HCT116 (cell line): Measurements from ENCODE around the gene ZNF322. TPM values are rescaled to one million over a fixed set of nuclear protein-coding genes. Genes with fewer than 3 reads are reported as not detected.

Experiments
- ATAC-seq: fragments of 200-7000 bp; cut with Tn5 transposase; 2 replicates; pipeline ENCODE4 v1.9.1; 2020; ENCODE audit warnings: mild to moderate bottlenecking, moderate library complexity
- BruUV-seq: library from RNA; stranded (reverse); fragments of 400-500 nt; replicated peaks from 2 replicates; lab custom pipeline; 2021; lab: Mats Ljungman, UMichigan
- CTCF ChIA-PET: fragments of 300-600 bp; sonication (Branson Sonifier 250); formaldehyde crosslinking; loops from one replicate; lab custom pipeline; 2021; ENCODE audit warnings: antibody characterized with exemption; lab: Charles Lee
- POLR2A ChIA-PET: fragments of 300-600, 350-600 bp; sonication (Branson Sonifier 250); formaldehyde crosslinking; loops from one replicate; lab custom pipeline; 2021; ENCODE audit warnings: antibody characterized with exemption; lab: Charles Lee
- RAD21 ChIA-PET, 2 experiments: fragments of 300-600 bp; sonication (Branson Sonifier 250); formaldehyde crosslinking; loops; one replicate each; lab custom pipeline; 2023; ENCODE audit warnings: low total read pairs in 2 of 2; ENCODE audit not compliant: uncharacterized antibody in 2 of 2, unreplicated experiment in 2 of 2, low non-redundant PET in 1 of 2; lab: Charles Lee
- DNase-seq: peaks from one replicate; pipeline ENCODE4 v3.0.0-alpha.2; 2010; ENCODE audit warnings: low read depth, low spot score
- H2AFZ ChIP-seq: fragments of 200-600 bp; shearing (Covaris generic), sonication (generic); 2 replicates; pipeline ENCODE4 v1.6.1; 2017; ENCODE audit warnings: low read depth, mixed run types, mixed read lengths, antibody characterized with exemption, low read length; ENCODE audit not compliant: poor library complexity, severe bottlenecking
- H3K27ac ChIP-seq: 2 replicates; pipeline ENCODE4 v1.5.1; 2012; ENCODE audit warnings: low read depth, low read length
- H3K27me3 ChIP-seq: fragments of 200-600 bp; sonication (generic); 2 replicates; pipeline ENCODE4 v1.6.1; 2016; ENCODE audit warnings: mixed run types, low read length, mixed read lengths; ENCODE audit not compliant: insufficient read depth
- H3K36me3 ChIP-seq, 2 experiments: fragments of 200-500 bp in 1 of 2; fragments of 200-600 bp in 1 of 2; sonication (Bioruptor generic) in 1 of 2; sonication (generic) in 1 of 2; 2 replicates each; pipeline versions ENCODE4 v1.5.1 to v1.6.1; 2014 to 2016; ENCODE audit warnings: low read length in 2 of 2, inconsistent platforms in 1 of 2, mixed read lengths in 1 of 2, mixed run types in 1 of 2; ENCODE audit not compliant: insufficient read depth in 2 of 2, control insufficient read depth in 1 of 2
- H3K4me1 ChIP-seq, 2 experiments: fragments of 200-600 bp in 1 of 2; sonication (generic) in 1 of 2; 2 replicates each; pipeline versions ENCODE4 v1.5.1 to v1.6.1; 2012 to 2017; ENCODE audit warnings: low read length in 2 of 2, inconsistent platforms in 1 of 2, mild to moderate bottlenecking in 1 of 2, mixed read lengths in 1 of 2, mixed run types in 1 of 2, moderate library complexity in 1 of 2; ENCODE audit not compliant: insufficient read depth in 2 of 2, control insufficient read depth in 1 of 2
- H3K4me2 ChIP-seq: fragments of 200-600 bp; sonication (generic); 2 replicates; pipeline ENCODE4 v1.6.1; 2017; ENCODE audit warnings: mixed run types, low read length, mixed read lengths
- H3K4me3 ChIP-seq, 2 experiments: fragments of 200-600 bp in 1 of 2; sonication (generic) in 1 of 2; replicated peaks in 1 of 2; 2 replicates each; pipeline ENCODE4 v1.5.1; 2011 to 2016; ENCODE audit warnings: low read length in 2 of 2, control low read depth in 1 of 2, low read depth in 1 of 2, mild to moderate bottlenecking in 1 of 2, mixed read lengths in 1 of 2, mixed run types in 1 of 2
- H3K79me2 ChIP-seq: fragments of 200-600 bp; sonication (generic); 2 replicates; pipeline ENCODE4 v1.6.1; 2017; ENCODE audit warnings: mild to moderate bottlenecking, mixed run types, low read length, moderate library complexity, mixed read lengths; ENCODE audit not compliant: insufficient read depth
- H3K9ac ChIP-seq: fragments of 200-600 bp; sonication (generic); 2 replicates; pipeline ENCODE4 v1.6.1; 2016; ENCODE audit warnings: low read length, mixed read lengths
- H3K9me2 ChIP-seq: fragments of 200-600 bp; sonication (generic), shearing (Covaris generic); 2 replicates; pipeline ENCODE4 v1.6.1; 2017; ENCODE audit warnings: mixed run types, mild to moderate bottlenecking, moderate library complexity; ENCODE audit not compliant: insufficient read depth
- H3K9me3 ChIP-seq, 2 experiments: fragments of 200-500 bp in 1 of 2; fragments of 200-600 bp in 1 of 2; sonication (Bioruptor generic) in 1 of 2; sonication (generic) in 1 of 2; 2 replicates each; pipeline ENCODE4 v1.6.1; 2014 to 2017; ENCODE audit warnings: low read length in 2 of 2, mixed read lengths in 2 of 2, inconsistent platforms in 1 of 2, low read depth in 1 of 2, mild to moderate bottlenecking in 1 of 2, mixed run types in 1 of 2, moderate library complexity in 1 of 2; ENCODE audit not compliant: control insufficient read depth in 1 of 2, insufficient read depth in 1 of 2
- H4K20me1 ChIP-seq: fragments of 200-600 bp; sonication (generic), shearing (Covaris generic); 2 replicates; pipeline ENCODE4 v1.6.1; 2017; ENCODE audit warnings: mixed run types, mild to moderate bottlenecking, moderate library complexity; ENCODE audit not compliant: insufficient read depth
- CBX3 ChIP-seq: IDR thresholded peaks from 2 replicates; pipeline ENCODE4 v1.6.1; 2012; ENCODE audit warnings: low read depth
- CEBPB ChIP-seq: IDR thresholded peaks from 2 replicates; pipeline ENCODE4 v1.6.1; 2012; ENCODE audit warnings: low read depth
- EGR1 ChIP-seq: IDR thresholded peaks from 2 replicates; pipeline ENCODE4 v1.6.1; 2012; ENCODE audit warnings: low read depth
- ELF1 ChIP-seq: IDR thresholded peaks from 2 replicates; pipeline ENCODE4 v1.6.1; 2012; ENCODE audit warnings: low read depth, borderline replicate concordance
- EZH2phosphoT487 ChIP-seq: fragments of 200-600 bp; IDR thresholded peaks from 2 replicates; pipeline ENCODE4 v1.6.1; 2018; ENCODE audit warnings: antibody characterized with exemption, borderline replicate concordance
- FOSL1 ChIP-seq: IDR thresholded peaks from 2 replicates; pipeline ENCODE4 v1.6.1; 2012; ENCODE audit warnings: low read depth
- JUND ChIP-seq: IDR thresholded peaks from 2 replicates; pipeline ENCODE4 v1.6.1; 2012
- POLR2AphosphoS5 ChIP-seq: IDR thresholded peaks from 2 replicates; pipeline ENCODE4 v1.6.1; 2011; ENCODE audit warnings: mild to moderate bottlenecking, low read depth, low read length, moderate library complexity
- RAD21 ChIP-seq: IDR thresholded peaks from 2 replicates; pipeline ENCODE4 v1.6.1; 2012; ENCODE audit warnings: low read depth, mild to moderate bottlenecking
- SIN3A ChIP-seq: IDR thresholded peaks from 2 replicates; pipeline ENCODE4 v1.6.1; 2012; ENCODE audit warnings: low read depth
- SP1 ChIP-seq: IDR thresholded peaks from 2 replicates; pipeline ENCODE4 v1.6.1; 2012; ENCODE audit warnings: low read depth
- SRF ChIP-seq: IDR thresholded peaks from 2 replicates; pipeline ENCODE4 v1.6.1; 2012; ENCODE audit warnings: low read depth
- TCF7L2 ChIP-seq: IDR thresholded peaks from 2 replicates; pipeline ENCODE4 v1.7.0; 2011; ENCODE audit warnings: borderline replicate concordance, inconsistent platforms; ENCODE audit not compliant: insufficient read depth, insufficient read length; ENCODE audit errors: extremely low read depth
- YY1 ChIP-seq: IDR thresholded peaks from 2 replicates; pipeline ENCODE4 v1.6.1; 2011; ENCODE audit warnings: low read length, low read depth, moderate library complexity, mild to moderate bottlenecking; ENCODE audit not compliant: insufficient replicate concordance; ENCODE audit errors: extremely low read depth
- ZNF274 ChIP-seq: fragments of 200-500 bp; sonication (Bioruptor generic); IDR thresholded peaks from 2 replicates; pipeline ENCODE4 v1.6.1; 2014; ENCODE audit warnings: mild to moderate bottlenecking, low read depth, low read length, inconsistent platforms
- intact Hi-C: fragments of 100-400 bp; cut with micrococcal nuclease; formaldehyde crosslinking; loops from 2 replicates; pipeline ENCODE4 v1.10.0; 2022
- total RNA-seq: library from RNA; stranded (reverse); gene quantifications from one replicate; pipeline ENCODE4 v1.2.1, GENCODE V29; 2021; ENCODE audit not compliant: unreplicated experiment
- TF ChIP-seq, protein P1 (sequence below): IDR thresholded peaks from 2 replicates; pipeline ENCODE4 v1.6.1; 2012; ENCODE audit warnings: low read depth
- TF ChIP-seq, protein P2 (sequence below): IDR thresholded peaks from 2 replicates; pipeline ENCODE4 v1.6.1; 2011; ENCODE audit warnings: mild to moderate bottlenecking, low read length, moderate library complexity; ENCODE audit not compliant: insufficient replicate concordance; ENCODE audit errors: extremely low read depth
- TF ChIP-seq, protein P3 (sequence below), 3 experiments: fragments of 200-600 bp in 1 of 3; sonication (generic) in 1 of 3; IDR thresholded peaks in 2 of 3; conservative IDR thresholded peaks in 1 of 3; 2 replicates each; pipeline ENCODE4 v1.5.1; 2012 to 2017; ENCODE audit warnings: low read depth in 2 of 3, low read length in 2 of 3, antibody characterized with exemption in 1 of 3, borderline replicate concordance in 1 of 3, control low read depth in 1 of 3, mild to moderate bottlenecking in 1 of 3, mixed read lengths in 1 of 3, mixed run types in 1 of 3, moderate library complexity in 1 of 3; ENCODE audit not compliant: insufficient read depth in 1 of 3

Gene ZNF322
- total RNA-seq, 1 experiment from 2014 or later = 22.9 TPM

DNA sequence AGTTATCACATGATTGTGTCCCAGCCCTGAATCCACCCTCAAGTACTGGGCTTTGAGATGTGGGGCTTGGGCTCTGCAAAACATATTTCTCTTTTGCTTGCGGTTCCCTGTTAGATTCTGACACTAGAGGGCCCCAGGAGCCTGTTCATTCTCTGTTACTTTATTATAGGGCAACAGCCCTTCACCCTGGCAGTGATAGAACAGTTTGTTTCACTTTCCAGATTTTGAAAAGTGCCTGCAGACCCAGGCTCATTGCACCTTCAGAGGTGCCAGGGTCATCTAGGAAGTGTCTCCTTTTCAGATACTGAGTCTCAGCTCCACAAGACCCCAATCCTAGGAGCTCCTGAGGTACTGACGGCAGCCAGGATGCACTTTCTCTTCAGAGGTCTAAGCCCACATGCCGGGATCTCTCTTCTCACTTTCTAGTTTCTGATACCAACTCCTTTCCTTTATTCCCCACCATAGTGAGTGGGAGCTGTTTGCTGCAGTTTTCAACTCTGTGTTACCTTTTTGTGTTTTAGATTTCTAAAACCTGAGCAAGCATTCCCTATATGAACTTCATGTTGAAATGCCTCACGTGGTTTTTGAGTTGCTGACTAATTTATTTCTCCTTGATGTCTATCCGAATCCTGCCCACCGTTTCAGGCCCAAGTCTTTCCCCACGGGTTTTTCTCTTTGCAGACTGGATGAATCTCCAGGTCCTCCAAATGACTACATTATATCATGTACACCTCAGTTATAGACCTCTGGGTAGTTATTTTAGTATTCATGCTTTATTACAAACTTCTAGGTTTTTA is 51.9 kb downstream of the ZNF322 start:
- intact Hi-C loops = loop anchor here (1.0 to 5.0 kb wide), 2 partner anchors 472 to 550 kb away; no protein-coding TSS in a partner anchor
- Histone ChIP-seq H3K9ac (no peak overlapping the region), H3K4me1 (no peaks in the 10 kb centered on the region; a peak in 1 of 4 replicates), H3K9me2 (no peaks in the 10 kb centered on the region)
- ChIA-PET POLR2A (no interaction called here), CTCF (interaction anchor here (0.9 kb wide), 1 partner anchor 519 kb away, joined by 3 read pairs; no protein-coding TSS in a partner anchor)
- peak; percentile 97 for ATAC-seq
- no peak for TF ChIP-seq EZH2phosphoT487
- TF ChIP-seq, protein P1, sequence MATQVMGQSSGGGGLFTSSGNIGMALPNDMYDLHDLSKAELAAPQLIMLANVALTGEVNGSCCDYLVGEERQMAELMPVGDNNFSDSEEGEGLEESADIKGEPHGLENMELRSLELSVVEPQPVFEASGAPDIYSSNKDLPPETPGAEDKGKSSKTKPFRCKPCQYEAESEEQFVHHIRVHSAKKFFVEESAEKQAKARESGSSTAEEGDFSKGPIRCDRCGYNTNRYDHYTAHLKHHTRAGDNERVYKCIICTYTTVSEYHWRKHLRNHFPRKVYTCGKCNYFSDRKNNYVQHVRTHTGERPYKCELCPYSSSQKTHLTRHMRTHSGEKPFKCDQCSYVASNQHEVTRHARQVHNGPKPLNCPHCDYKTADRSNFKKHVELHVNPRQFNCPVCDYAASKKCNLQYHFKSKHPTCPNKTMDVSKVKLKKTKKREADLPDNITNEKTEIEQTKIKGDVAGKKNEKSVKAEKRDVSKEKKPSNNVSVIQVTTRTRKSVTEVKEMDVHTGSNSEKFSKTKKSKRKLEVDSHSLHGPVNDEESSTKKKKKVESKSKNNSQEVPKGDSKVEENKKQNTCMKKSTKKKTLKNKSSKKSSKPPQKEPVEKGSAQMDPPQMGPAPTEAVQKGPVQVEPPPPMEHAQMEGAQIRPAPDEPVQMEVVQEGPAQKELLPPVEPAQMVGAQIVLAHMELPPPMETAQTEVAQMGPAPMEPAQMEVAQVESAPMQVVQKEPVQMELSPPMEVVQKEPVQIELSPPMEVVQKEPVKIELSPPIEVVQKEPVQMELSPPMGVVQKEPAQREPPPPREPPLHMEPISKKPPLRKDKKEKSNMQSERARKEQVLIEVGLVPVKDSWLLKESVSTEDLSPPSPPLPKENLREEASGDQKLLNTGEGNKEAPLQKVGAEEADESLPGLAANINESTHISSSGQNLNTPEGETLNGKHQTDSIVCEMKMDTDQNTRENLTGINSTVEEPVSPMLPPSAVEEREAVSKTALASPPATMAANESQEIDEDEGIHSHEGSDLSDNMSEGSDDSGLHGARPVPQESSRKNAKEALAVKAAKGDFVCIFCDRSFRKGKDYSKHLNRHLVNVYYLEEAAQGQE = no peak
- no peak for TF ChIP-seq FOSL1
- TF ChIP-seq, protein P2, sequence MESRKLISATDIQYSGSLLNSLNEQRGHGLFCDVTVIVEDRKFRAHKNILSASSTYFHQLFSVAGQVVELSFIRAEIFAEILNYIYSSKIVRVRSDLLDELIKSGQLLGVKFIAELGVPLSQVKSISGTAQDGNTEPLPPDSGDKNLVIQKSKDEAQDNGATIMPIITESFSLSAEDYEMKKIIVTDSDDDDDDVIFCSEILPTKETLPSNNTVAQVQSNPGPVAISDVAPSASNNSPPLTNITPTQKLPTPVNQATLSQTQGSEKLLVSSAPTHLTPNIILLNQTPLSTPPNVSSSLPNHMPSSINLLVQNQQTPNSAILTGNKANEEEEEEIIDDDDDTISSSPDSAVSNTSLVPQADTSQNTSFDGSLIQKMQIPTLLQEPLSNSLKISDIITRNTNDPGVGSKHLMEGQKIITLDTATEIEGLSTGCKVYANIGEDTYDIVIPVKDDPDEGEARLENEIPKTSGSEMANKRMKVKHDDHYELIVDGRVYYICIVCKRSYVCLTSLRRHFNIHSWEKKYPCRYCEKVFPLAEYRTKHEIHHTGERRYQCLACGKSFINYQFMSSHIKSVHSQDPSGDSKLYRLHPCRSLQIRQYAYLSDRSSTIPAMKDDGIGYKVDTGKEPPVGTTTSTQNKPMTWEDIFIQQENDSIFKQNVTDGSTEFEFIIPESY = no peak
- TF ChIP-seq SIN3A = no peak
- no peak for TF ChIP-seq SRF
- TF ChIP-seq RAD21 = peak; percentile 95
- no peak for TF ChIP-seq SP1
- TF ChIP-seq CEBPB = no peak
- no peak for TF ChIP-seq ELF1
- TF ChIP-seq EGR1 = no peak
- no peak for TF ChIP-seq CBX3
- no peak for TF ChIP-seq ZNF274
- TF ChIP-seq TCF7L2 = no peak
- no peak for TF ChIP-seq YY1
- TF ChIP-seq POLR2AphosphoS5 = 0 out of 2 replicates have a peak, but pooled peaks have one; percentile 15
- no peak for TF ChIP-seq JUND
- TF ChIP-seq, protein P3, sequence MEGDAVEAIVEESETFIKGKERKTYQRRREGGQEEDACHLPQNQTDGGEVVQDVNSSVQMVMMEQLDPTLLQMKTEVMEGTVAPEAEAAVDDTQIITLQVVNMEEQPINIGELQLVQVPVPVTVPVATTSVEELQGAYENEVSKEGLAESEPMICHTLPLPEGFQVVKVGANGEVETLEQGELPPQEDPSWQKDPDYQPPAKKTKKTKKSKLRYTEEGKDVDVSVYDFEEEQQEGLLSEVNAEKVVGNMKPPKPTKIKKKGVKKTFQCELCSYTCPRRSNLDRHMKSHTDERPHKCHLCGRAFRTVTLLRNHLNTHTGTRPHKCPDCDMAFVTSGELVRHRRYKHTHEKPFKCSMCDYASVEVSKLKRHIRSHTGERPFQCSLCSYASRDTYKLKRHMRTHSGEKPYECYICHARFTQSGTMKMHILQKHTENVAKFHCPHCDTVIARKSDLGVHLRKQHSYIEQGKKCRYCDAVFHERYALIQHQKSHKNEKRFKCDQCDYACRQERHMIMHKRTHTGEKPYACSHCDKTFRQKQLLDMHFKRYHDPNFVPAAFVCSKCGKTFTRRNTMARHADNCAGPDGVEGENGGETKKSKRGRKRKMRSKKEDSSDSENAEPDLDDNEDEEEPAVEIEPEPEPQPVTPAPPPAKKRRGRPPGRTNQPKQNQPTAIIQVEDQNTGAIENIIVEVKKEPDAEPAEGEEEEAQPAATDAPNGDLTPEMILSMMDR (IDR thresholded peaks at IDR 0.05 in 2 of 3, conservative IDR thresholded peaks at IDR 0.05 in 1 of 3; ENCODE audit: borderline replicate concordance in 1 of 3, insufficient read depth in 1 of 3, low read depth in 2 of 3, low read length in 2 of 3) = peak; percentile 79 to 80 (median 80)
- TF ChIP-seq, all 23 proteins: peak for 3
- Histone ChIP-seq H3K4me3 (peak overlapping the region in 1 of 2 experiments; percentile 15; a peak in 1 of 4 replicates), H3K27me3 (no peaks in the 10 kb centered on the region), H2AFZ (peak overlapping the region; percentile 21), H3K27ac (no peak overlapping the region), H3K36me3 (no peaks in the 10 kb centered on the region), H3K79me2 (no peaks in the 10 kb centered on the region), H3K9me3 (no peaks in the 10 kb centered on the region), H4K20me1 (no peaks in the 10 kb centered on the region), H3K4me2 (peak overlapping the region; percentile 44)
- BruUV-seq = no TSS peak
- RAD21 ChIA-PET = no interaction called here
- peak; percentile 48 for DNase-seq
